Left lung (tissue), 10 donors: ENCODE results near the gene TPSAB1. TPM values are rescaled to one million over a fixed set of nuclear protein-coding genes. Genes with fewer than 3 reads are reported as not detected.

Source experiments
- ATAC-seq: fragments of 200-7000 bp; cut with Tn5 transposase; one replicate; pipeline ENCODE4 v1.9.1; 2020; ENCODE audit warnings: moderate library complexity
- DNase-seq, 4 donors: peaks; one replicate each; pipeline ENCODE4 v3.0.0-alpha.2; 2013 to 2020
- H3K27ac ChIP-seq, 2 donors: fragments of 200-600 bp; sonication (generic) in 1 of 2; one replicate each; pipeline versions ENCODE4 v1.5.0 to v1.8.0; 2020 to 2021
- H3K27me3 ChIP-seq, 2 donors: fragments of 200-600 bp; sonication (generic) in 1 of 2; one replicate each; pipeline versions ENCODE4 v1.5.0 to v1.8.0; 2020 to 2021
- H3K36me3 ChIP-seq, 2 donors: fragments of 200-600 bp; sonication (generic) in 1 of 2; one replicate each; pipeline versions ENCODE4 v1.5.0 to v1.8.0; 2020 to 2021
- H3K4me1 ChIP-seq, 2 donors: fragments of 200-600 bp; one replicate each; pipeline ENCODE4 v1.8.0; 2021
- H3K4me3 ChIP-seq, 2 donors: fragments of 200-600 bp; sonication (generic) in 1 of 2; one replicate each; pipeline versions ENCODE4 v1.5.0 to v1.8.0; 2020 to 2021; ENCODE audit warnings: mild to moderate bottlenecking in 1 of 2
- H3K9me3 ChIP-seq, 2 donors: fragments of 200-600 bp; sonication (generic) in 1 of 2; one replicate each; pipeline versions ENCODE4 v1.5.0 to v1.8.0; 2020 to 2021
- intact Hi-C, 2 donors: fragments of 100-400 bp; cut with DNase I; formaldehyde crosslinking; loops; one replicate each; pipeline versions ENCODE4 v1.11.2 to v1.14.2; 2022
- polyA plus RNA-seq, 6 donors: library from polyadenylated mRNA; unstranded; fragments of 120-200 nt; gene quantifications; one replicate each; pipeline ENCODE4 v1.2.1, GENCODE V29; 2013; ENCODE audit not compliant: insufficient read length in 6 of 6
- total RNA-seq, 2 donors: library from RNA; stranded (reverse); fragmentation: NEBNext Ultra II Directional; extraction: Animal tissue kit (Norgen Biotek cat#: 25700); gene quantifications; one replicate each; pipeline ENCODE4 v1.2.1, GENCODE V29; 2021
- TF ChIP-seq, protein P1 (sequence below), 2 donors: fragments of 200-600 bp; sonication (generic) in 1 of 2; IDR thresholded peaks; one replicate each; pipeline versions ENCODE4 v1.5.0 to v1.8.0; 2021; ENCODE audit warnings: antibody characterized with exemption in 2 of 2
- donor health status: DM: no; HTN: yes; CAD: no.
- donor health status: DM: no; HTN: no; CAD: no.

TPSAB1 gene
- total and polyA plus RNA-seq, 8 donors = 0.21 to 51.0 (median 17.7) TPM; not detected in 4

DNA sequence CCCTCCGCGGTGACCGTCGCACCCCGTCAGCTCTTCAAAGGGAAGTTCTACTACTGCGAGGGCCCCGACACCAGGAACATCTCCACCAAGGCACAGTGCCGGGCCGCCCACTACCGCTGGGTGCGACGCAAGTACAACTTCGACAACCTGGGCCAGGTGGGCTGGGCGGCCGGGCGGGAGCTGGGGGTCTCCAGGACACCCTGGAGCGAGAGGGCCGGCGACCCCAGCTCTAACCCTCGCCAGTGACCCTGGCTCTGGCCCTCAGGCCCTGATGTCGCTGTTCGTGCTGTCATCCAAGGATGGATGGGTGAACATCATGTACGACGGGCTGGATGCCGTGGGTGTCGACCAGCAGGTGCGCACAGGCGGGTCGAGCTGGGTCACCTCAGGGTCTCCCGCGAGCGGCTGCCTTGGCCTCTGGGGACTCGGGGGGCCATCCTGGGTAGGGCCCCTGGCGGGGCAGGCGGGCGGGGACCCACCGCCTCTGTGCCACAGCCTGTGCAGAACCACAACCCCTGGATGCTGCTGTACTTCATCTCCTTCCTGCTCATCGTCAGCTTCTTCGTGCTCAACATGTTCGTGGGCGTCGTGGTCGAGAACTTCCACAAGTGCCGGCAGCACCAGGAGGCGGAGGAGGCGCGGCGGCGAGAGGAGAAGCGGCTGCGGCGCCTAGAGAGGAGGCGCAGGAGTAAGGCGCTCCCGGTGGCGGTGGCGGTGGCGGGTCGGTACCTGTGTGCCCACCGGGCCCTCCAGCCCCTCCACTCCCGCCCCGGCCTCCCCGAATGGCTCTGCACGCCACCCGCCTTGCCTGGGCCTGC is 28.8 kb upstream of the TPSAB1 start:
- Histone ChIP-seq H3K36me3 (no peaks in the 10 kb centered on the region), H3K27me3 (peaks cover 0 to 32% of the 10 kb centered on the region in 2 donors), H3K4me1 (no peaks in the 10 kb centered on the region), H3K27ac (no peak overlapping the region), H3K4me3 (no peak overlapping the region), H3K9me3 (no peaks in the 10 kb centered on the region)
- TF ChIP-seq, protein P1, sequence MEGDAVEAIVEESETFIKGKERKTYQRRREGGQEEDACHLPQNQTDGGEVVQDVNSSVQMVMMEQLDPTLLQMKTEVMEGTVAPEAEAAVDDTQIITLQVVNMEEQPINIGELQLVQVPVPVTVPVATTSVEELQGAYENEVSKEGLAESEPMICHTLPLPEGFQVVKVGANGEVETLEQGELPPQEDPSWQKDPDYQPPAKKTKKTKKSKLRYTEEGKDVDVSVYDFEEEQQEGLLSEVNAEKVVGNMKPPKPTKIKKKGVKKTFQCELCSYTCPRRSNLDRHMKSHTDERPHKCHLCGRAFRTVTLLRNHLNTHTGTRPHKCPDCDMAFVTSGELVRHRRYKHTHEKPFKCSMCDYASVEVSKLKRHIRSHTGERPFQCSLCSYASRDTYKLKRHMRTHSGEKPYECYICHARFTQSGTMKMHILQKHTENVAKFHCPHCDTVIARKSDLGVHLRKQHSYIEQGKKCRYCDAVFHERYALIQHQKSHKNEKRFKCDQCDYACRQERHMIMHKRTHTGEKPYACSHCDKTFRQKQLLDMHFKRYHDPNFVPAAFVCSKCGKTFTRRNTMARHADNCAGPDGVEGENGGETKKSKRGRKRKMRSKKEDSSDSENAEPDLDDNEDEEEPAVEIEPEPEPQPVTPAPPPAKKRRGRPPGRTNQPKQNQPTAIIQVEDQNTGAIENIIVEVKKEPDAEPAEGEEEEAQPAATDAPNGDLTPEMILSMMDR (IDR thresholded peaks at IDR 0.05) = no peak
- ATAC-seq (no peak), DNase-seq (no peak)
- intact Hi-C loops = no loop called here

DNA sequence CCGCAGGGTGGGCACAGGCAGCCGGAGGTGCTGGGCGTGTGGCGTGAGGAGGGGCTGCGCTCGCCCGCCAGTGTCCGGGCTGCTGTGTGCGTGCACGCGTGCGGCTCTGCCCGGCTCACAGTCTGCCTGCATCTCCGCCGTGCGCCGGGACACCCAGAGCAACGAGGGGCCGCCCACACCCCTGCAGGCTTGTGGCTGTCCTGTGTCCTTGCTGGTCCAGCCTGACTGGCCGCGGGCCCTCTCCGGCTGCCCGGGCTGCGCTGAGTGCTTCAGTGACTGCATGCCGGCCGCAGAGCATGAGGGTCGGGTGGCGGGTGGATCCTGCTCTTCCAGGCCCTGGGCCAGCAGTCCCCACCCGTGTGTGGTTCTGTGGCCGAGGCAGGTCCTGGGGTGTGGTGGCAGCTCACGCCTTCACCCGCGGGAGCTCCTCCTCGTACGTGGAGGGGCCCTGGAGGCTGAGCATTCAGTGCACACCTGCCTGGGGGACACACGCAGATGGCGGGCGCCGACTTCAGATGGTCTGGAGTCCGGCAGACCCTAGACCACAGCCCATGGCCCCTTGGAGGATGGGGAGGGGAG is 27.8 kb upstream of the TPSAB1 start:
- H3K36me3 ChIP-seq = no peaks in the 10 kb centered on the region
- TF ChIP-seq, protein P1 (IDR thresholded peaks at IDR 0.05) = no peak
- no peaks in the 10 kb centered on the region for H3K4me1 ChIP-seq
- intact Hi-C loops = no loop called here
- H3K9me3 ChIP-seq = no peaks in the 10 kb centered on the region
- H3K27me3 ChIP-seq = peaks cover 0 to 29% of the 10 kb centered on the region in 2 donors
- H3K27ac ChIP-seq = no peak overlapping the region
- DNase-seq (no peak), ATAC-seq (no peak)
- H3K4me3 ChIP-seq = no peak overlapping the region

DNA sequence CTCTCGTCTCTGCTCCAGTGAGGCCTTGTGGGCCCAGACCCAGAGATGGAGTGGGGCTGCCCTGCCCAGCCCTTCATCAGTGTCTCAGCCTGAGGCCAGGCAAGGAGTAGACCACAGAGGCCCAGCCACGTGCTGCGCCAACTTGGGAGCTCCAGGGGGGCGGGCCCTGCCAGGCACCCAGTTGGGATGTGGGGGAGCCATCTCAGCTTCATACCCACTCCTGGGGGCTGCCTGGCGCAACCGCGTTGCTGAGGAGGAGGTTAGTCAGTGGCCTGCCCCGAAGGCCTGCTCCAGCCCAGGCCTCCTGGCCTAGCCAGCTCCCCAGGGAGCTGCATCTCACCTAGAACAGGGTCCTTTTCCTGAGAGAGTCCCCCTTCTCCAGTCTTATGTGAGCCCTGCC is 27.3 kb upstream of the TPSAB1 start:
- Histone ChIP-seq H3K4me3 (no peak overlapping the region), H3K36me3 (no peaks in the 10 kb centered on the region), H3K27ac (no peak overlapping the region), H3K9me3 (no peaks in the 10 kb centered on the region), H3K27me3 (peaks cover 0 to 25% of the 10 kb centered on the region in 2 donors), H3K4me1 (no peaks in the 10 kb centered on the region)
- no peak for DNase-seq
- intact Hi-C loops = no loop called here
- ATAC-seq = no peak
- TF ChIP-seq, protein P1 (IDR thresholded peaks at IDR 0.05) = no peak

DNA sequence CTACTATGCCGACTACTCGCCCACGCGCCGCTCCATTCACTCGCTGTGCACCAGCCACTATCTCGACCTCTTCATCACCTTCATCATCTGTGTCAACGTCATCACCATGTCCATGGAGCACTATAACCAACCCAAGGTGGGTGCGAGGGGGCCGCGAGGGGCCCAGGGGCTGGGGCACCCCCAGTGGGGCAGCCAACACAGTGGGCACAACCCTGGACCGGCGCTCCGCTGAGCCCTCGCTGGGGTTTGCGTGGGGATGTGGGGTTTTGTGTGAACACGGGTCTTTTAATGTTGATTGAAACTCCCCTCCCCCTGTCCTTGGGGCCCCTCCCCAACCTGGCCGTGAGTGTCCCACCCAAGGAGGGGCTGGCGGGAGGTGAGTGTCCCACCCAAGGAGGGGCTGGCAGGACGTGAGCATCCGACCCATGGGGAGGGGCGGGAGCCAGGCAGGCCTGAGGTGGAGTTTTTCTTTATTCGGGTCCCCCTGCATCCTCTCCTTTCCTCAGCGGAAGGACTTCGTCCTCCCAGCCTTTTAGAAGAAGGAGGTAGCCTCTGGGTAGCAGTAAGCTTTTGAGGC is 26.6 kb upstream of the TPSAB1 start:
- H3K27ac ChIP-seq = no peak overlapping the region
- no peaks in the 10 kb centered on the region for H3K4me1 ChIP-seq
- no peaks in the 10 kb centered on the region for H3K36me3 ChIP-seq
- peaks cover 0 to 25% of the 10 kb centered on the region in 2 donors for H3K27me3 ChIP-seq
- no peak overlapping the region for H3K4me3 ChIP-seq
- intact Hi-C loops = no loop called here
- DNase-seq (no peak), ATAC-seq (no peak)
- TF ChIP-seq, protein P1 (IDR thresholded peaks at IDR 0.05) = no peak
- H3K9me3 ChIP-seq = no peaks in the 10 kb centered on the region

DNA sequence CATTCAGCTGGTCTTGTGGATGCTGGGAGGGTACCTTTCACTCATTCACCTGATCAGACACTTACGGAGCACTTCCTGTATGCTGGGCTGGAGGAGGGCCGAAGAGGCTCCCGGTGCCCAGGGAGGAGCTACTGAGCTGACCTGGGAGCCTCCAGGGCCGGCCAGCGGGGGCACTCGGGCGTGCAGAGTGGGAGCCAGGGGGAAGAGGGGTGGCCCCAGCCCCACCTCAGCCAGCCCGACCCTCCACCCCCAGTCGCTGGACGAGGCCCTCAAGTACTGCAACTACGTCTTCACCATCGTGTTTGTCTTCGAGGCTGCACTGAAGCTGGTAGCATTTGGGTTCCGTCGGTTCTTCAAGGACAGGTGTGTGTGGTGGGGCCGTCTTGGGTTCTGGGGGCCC is 25.8 kb upstream of the TPSAB1 start:
- intact Hi-C loops = no loop called here
- H3K9me3 ChIP-seq = no peaks in the 10 kb centered on the region
- H3K36me3 ChIP-seq = no peaks in the 10 kb centered on the region
- H3K4me3 ChIP-seq = no peak overlapping the region
- no peaks in the 10 kb centered on the region for H3K4me1 ChIP-seq
- H3K27me3 ChIP-seq = peaks cover 0 to 25% of the 10 kb centered on the region in 2 donors
- no peak overlapping the region for H3K27ac ChIP-seq
- TF ChIP-seq, protein P1 (IDR thresholded peaks at IDR 0.05) = no peak
- ATAC-seq (no peak), DNase-seq (no peak)
